OCI-LY1 (cell line): ENCODE measurements around the gene KRTAP16-1.

Source experiments
- CTCF ChIP-seq: fragments of 200-600 bp; sonication (generic), shearing (Covaris generic); IDR thresholded peaks from 2 replicates; pipeline ENCODE4 v1.5.1; 2017; ENCODE audit warnings: mild to moderate bottlenecking, antibody characterized with exemption, low read length, moderate library complexity, mixed read lengths
- EZH2 ChIP-seq: fragments of 200-600 bp; sonication (generic), shearing (Covaris generic); IDR thresholded peaks from 2 replicates; pipeline ENCODE4 v1.8.0; 2017; ENCODE audit warnings: borderline replicate concordance, mixed run types, mild to moderate bottlenecking, antibody characterized with exemption, low read length, moderate library complexity, mixed read lengths

GRCh38 chr17:41332239-41332638 is 23.1 kb upstream of the KRTAP16-1 start:
- TF ChIP-seq CTCF (no peak), EZH2 (no peak)
